ENCODE results near the gene ADM5.

- TF ChIP-seq CTCF (IDR thresholded peaks at IDR 0.05) (no peak), POLR2A (IDR thresholded peaks at IDR 0.05) (no peak)
Observed at GRCh38 chr19:49696865-49697264, 7.5 kb downstream of the ADM5 start.
